ENCODE data around the gene FTSJ3. TPM values are rescaled to one million over a fixed set of nuclear protein-coding genes. Genes with fewer than 3 reads are reported as not detected.
"Not testable (repeated sequence)": the region's sequence is repeated elsewhere in the genome, so short reads cannot be mapped to it uniquely, and the experiment has no call there.

The FTSJ3 gene
- polyA plus RNA-seq, 2 of the 4 experiments (the other 2 are of a cell fraction), result 74.5 to 104 TPM

DNA sequence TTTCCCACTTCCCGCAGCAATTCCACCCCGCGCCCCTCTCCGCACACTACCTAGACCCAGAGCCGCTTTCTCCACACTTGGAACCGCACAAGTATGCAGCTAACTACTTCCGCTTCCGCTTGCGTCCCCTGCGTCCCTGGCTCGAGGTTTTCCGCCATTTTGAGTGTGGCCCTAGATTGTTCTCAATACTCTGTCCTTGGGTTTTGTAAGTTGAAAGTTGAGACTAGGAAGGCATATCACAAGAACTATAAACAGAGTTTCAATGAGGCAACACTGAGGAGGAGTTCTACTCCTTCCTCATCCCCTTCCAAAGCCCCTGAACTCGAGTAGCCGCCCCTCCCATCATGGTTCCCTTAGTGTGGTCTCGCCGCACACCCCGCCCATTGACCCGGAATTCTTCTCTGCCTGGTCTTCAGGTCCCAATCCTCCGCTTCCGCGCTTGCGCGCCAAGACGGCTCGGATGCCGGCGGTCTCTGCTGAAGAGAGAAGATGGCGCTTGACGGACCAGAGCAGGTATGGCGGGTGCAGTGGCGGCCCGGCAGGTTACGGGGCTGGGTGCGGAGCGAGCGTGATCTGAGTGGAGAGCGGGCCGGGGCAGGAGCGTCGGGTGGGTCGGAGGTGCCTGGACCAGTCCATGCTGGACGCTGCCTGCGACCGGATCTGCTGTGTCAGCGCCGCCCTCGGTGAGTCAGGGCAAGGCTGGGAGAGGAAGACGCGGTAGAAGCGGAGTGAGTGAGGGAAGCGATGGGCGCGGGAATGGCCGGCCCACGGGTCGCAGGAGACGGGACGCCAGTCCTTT is at the start of gene FTSJ3, which contains the start of gene PSMC5 (continued):
- TF ChIP-seq, protein P1, sequence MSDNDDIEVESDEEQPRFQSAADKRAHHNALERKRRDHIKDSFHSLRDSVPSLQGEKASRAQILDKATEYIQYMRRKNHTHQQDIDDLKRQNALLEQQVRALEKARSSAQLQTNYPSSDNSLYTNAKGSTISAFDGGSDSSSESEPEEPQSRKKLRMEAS (IDR thresholded peaks at IDR 0.05), result peak; percentile 93
- TF ChIP-seq ZC3H11A (IDR thresholded peaks at IDR 0.05) (no peak), TFCP2L1 (CRISPR knock-in tag; IDR thresholded peaks at IDR 0.05) (no peak), FOSL2 (IDR thresholded peaks at IDR 0.05) (no peak), FOSL2 (CRISPR knock-in tag; IDR thresholded peaks at IDR 0.05) (peak; percentile 80), RNF2 (IDR thresholded peaks at IDR 0.05; ENCODE audit: borderline replicate concordance, low read depth) (no peak), CBX2 (IDR thresholded peaks at IDR 0.05; ENCODE audit: borderline replicate concordance, low read depth) (no peak), ESRRA (IDR thresholded peaks at IDR 0.05; ENCODE audit: borderline replicate concordance, low read length) (no peak), HOXA7 (CRISPR knock-in tag; IDR thresholded peaks at IDR 0.05) (0 out of 2 replicates have a peak, but pooled peaks have one; percentile 54), RAD21 (conservative IDR thresholded peaks at IDR 0.05 in 1 of 2, IDR thresholded peaks at IDR 0.05 in 1 of 2) (no peak), KDM5A (IDR thresholded peaks at IDR 0.05) (peak; percentile 56), JUNB (IDR thresholded peaks at IDR 0.05) (no peak), KDM1A (IDR thresholded peaks at IDR 0.05; ENCODE audit: low read depth) (no peak), MAZ (IDR thresholded peaks at IDR 0.05; ENCODE audit: borderline replicate concordance, low read depth, low read length) (no peak; the same call in 1 of the 2 replicates), BHLHE40 (IDR thresholded peaks at IDR 0.05; ENCODE audit: low read depth, low read length) (no peak), HOXB13 (CRISPR knock-in tag; IDR thresholded peaks at IDR 0.05; ENCODE audit: low read depth) (no peak)
- TF ChIP-seq, protein P2, sequence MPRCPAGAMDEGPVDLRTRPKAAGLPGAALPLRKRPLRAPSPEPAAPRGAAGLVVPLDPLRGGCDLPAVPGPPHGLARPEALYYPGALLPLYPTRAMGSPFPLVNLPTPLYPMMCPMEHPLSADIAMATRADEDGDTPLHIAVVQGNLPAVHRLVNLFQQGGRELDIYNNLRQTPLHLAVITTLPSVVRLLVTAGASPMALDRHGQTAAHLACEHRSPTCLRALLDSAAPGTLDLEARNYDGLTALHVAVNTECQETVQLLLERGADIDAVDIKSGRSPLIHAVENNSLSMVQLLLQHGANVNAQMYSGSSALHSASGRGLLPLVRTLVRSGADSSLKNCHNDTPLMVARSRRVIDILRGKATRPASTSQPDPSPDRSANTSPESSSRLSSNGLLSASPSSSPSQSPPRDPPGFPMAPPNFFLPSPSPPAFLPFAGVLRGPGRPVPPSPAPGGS (IDR thresholded peaks at IDR 0.05), result peak; percentile 50; the same call in 1 of the 3 replicates
- TF ChIP-seq, protein P3, sequence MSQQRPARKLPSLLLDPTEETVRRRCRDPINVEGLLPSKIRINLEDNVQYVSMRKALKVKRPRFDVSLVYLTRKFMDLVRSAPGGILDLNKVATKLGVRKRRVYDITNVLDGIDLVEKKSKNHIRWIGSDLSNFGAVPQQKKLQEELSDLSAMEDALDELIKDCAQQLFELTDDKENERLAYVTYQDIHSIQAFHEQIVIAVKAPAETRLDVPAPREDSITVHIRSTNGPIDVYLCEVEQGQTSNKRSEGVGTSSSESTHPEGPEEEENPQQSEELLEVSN (IDR thresholded peaks at IDR 0.05; ENCODE audit: borderline replicate concordance, low read depth), result no peak
- TF ChIP-seq, protein P4, sequence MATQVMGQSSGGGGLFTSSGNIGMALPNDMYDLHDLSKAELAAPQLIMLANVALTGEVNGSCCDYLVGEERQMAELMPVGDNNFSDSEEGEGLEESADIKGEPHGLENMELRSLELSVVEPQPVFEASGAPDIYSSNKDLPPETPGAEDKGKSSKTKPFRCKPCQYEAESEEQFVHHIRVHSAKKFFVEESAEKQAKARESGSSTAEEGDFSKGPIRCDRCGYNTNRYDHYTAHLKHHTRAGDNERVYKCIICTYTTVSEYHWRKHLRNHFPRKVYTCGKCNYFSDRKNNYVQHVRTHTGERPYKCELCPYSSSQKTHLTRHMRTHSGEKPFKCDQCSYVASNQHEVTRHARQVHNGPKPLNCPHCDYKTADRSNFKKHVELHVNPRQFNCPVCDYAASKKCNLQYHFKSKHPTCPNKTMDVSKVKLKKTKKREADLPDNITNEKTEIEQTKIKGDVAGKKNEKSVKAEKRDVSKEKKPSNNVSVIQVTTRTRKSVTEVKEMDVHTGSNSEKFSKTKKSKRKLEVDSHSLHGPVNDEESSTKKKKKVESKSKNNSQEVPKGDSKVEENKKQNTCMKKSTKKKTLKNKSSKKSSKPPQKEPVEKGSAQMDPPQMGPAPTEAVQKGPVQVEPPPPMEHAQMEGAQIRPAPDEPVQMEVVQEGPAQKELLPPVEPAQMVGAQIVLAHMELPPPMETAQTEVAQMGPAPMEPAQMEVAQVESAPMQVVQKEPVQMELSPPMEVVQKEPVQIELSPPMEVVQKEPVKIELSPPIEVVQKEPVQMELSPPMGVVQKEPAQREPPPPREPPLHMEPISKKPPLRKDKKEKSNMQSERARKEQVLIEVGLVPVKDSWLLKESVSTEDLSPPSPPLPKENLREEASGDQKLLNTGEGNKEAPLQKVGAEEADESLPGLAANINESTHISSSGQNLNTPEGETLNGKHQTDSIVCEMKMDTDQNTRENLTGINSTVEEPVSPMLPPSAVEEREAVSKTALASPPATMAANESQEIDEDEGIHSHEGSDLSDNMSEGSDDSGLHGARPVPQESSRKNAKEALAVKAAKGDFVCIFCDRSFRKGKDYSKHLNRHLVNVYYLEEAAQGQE (IDR thresholded peaks at IDR 0.05), result peak; percentile 45; the same call in 1 of the 2 replicates
- TF ChIP-seq, protein P5, sequence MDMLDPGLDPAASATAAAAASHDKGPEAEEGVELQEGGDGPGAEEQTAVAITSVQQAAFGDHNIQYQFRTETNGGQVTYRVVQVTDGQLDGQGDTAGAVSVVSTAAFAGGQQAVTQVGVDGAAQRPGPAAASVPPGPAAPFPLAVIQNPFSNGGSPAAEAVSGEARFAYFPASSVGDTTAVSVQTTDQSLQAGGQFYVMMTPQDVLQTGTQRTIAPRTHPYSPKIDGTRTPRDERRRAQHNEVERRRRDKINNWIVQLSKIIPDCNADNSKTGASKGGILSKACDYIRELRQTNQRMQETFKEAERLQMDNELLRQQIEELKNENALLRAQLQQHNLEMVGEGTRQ (IDR thresholded peaks at IDR 0.05), result no peak
- TF ChIP-seq, protein P6, sequence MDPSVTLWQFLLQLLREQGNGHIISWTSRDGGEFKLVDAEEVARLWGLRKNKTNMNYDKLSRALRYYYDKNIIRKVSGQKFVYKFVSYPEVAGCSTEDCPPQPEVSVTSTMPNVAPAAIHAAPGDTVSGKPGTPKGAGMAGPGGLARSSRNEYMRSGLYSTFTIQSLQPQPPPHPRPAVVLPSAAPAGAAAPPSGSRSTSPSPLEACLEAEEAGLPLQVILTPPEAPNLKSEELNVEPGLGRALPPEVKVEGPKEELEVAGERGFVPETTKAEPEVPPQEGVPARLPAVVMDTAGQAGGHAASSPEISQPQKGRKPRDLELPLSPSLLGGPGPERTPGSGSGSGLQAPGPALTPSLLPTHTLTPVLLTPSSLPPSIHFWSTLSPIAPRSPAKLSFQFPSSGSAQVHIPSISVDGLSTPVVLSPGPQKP (IDR thresholded peaks at IDR 0.05; ENCODE audit: low read depth, low read length), result no peak

DNA sequence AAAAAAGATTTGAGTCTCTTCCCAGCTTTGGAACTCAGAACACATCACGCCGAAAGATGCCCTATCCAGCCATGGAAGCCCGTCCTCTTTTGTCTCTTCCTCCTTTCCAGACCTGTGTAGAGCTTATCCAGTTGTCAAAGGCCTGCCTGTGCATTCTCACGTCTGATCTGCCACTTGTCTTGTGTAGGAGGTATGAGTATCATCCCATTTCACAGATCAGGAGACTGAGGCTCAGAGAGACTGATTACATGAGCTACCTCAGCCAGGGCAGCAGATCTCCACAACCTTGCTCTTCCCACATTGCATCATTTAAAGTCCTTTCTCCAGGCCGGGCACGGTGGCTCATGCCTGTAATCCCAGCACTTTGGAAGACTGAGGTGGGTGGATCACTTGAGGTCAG is 47.2 kb upstream of the FTSJ3 start:
- H3K27ac ChIP-seq; H3K9me3 ChIP-seq; FAIRE-seq; ATAC-seq; H3K4me1 ChIP-seq; DNase-seq (ENCODE audit: low read depth in 1 of 2, low spot score in 1 of 2); H3K4me3 ChIP-seq; H3K4me2 ChIP-seq; POLR2A ChIA-PET: not testable (repeated sequence)
- 68% methylated on average over 6 of the region's 6 CpGs for WGBS (ENCODE audit: missing lambda C conversion rate)
- CTCF ChIA-PET, result interaction anchor here (0.9 to 4.4 kb wide), 6 partner anchors 8 to 263 kb away, joined by 3 to 21 read pairs (median 4); no protein-coding TSS in a partner anchor

DNA sequence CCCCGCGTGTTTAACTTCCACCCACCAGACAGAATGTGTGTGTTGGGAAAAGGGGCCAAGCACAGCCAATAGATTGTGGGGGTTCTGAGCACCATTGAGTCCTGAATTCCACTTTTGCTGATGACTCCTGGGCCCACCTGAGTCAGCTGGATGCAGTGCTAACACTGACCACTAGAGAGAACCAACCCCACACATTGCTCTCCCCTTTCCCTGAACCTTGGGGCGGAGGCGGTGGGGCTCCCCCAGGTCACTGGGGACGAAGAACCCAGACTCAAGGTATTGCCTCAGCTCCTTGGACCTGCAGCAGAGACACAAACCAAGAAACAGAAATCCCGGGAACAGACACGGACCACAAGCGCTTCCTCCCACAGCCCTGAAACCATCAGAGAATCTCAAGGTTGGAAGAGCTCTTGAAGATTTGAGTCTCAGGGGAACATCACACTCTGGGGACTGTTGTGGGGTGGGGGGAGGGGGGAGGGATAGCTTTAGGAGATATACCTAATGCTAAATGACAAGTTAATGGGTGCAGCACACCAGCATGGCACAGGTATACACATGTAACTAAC is 46.7 kb upstream of the FTSJ3 start:
- H3K4me3 ChIP-seq; POLR2A ChIA-PET; H3K4me2 ChIP-seq; FAIRE-seq; DNase-seq (ENCODE audit: low read depth in 1 of 2, low spot score in 1 of 2); H3K4me1 ChIP-seq; H3K9me3 ChIP-seq; H3K27ac ChIP-seq: not testable (repeated sequence)
- ATAC-seq, result peak in 1 of 2 experiments; percentile 71; a peak in 3 of 6 replicates
- CTCF ChIA-PET, result interaction anchor here (0.9 to 4.4 kb wide), 6 partner anchors 8 to 263 kb away, joined by 3 to 21 read pairs (median 4); no protein-coding TSS in a partner anchor
- 72% methylated on average over 6 of the region's 8 CpGs for WGBS (ENCODE audit: missing lambda C conversion rate)

DNA sequence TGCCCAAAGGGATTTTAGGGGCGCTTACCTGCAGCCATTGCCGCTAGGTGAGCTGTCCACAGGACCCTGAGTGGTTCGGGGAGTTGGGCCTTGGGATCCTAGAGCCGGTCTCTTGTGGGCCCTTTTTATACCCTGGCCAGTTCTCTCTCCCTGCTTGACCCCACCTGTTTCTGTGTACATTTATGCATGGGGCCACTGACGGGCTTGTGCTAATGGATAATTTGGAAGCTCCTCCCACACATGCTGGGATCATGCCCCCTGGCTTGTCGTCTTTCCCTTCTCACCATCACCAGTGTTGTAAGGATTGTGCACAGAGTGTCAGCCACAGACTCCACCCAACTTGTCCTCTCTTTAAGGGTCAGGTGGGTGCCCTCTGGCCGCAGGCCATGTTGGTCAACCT is 46.1 kb upstream of the FTSJ3 start, which contains the start of gene CSH2:
TSS of gene CSH2 (minus strand) at position 101 of the 400 bp plus-strand sequence. CDS start at position 38, 63 bp downstream.
- H3K27ac ChIP-seq, result not testable (repeated sequence)

More for the DNA sequence above, 46.1 kb upstream of the FTSJ3 start, which contains the start of gene CSH2:
- H3K4me1 ChIP-seq; H3K9me3 ChIP-seq; H3K4me3 ChIP-seq; FAIRE-seq; POLR2A ChIA-PET; ATAC-seq; H3K4me2 ChIP-seq; DNase-seq (ENCODE audit: low read depth in 1 of 2, low spot score in 1 of 2): not testable (repeated sequence)
- CTCF ChIA-PET, result interaction anchor here (1.1 to 4.4 kb wide), 3 partner anchors 16 to 264 kb away, joined by 3 to 21 read pairs (median 3); no protein-coding TSS in a partner anchor
- WGBS (ENCODE audit: missing lambda C conversion rate), result 49% methylated on average over 6 of the region's 7 CpGs
